HepG2 (cell line): ENCODE data around the gene ASPRV1. TPM values are rescaled to one million over a fixed set of nuclear protein-coding genes. Genes with fewer than 3 reads are reported as not detected.

ENCODE experiments used
- BCLAF1 ChIP-seq: fragments of 450-650 bp; IDR thresholded peaks from 2 replicates; pipeline ENCODE4 v1.6.1; 2017; ENCODE audit warnings: mild to moderate bottlenecking
- DDIT3 ChIP-seq: sonication (generic); formaldehyde crosslinking; IDR thresholded peaks from 2 replicates; pipeline ENCODE4 v1.4.0; 2020; ENCODE audit warnings: mild to moderate bottlenecking, missing genetic modification reagents
- FOSL2 ChIP-seq: sonication (generic); formaldehyde crosslinking; IDR thresholded peaks from 2 replicates; pipeline ENCODE4 v1.4.0; 2020; ENCODE audit warnings: missing genetic modification reagents
- FOXP1 ChIP-seq, 2 experiments: fragments of 450-650 bp in 1 of 2; IDR thresholded peaks; 2 replicates each; pipeline ENCODE4 v1.6.1; 2017 to 2018; ENCODE audit warnings: antibody characterized with exemption in 1 of 2
- HNF1B ChIP-seq: sonication (generic); formaldehyde crosslinking; IDR thresholded peaks from 2 replicates; pipeline ENCODE4 v1.5.1; 2020; ENCODE audit warnings: mild to moderate bottlenecking, moderate library complexity, missing genetic modification reagents
- HNRNPUL1 ChIP-seq: fragments of 200-400 bp; formaldehyde crosslinking; IDR thresholded peaks from 2 replicates; pipeline ENCODE4 v1.6.1; 2017; ENCODE audit warnings: low read depth, mild to moderate bottlenecking, low read length, moderate library complexity
- KLF16 ChIP-seq, 2 experiments: sonication (generic) in 1 of 2; formaldehyde crosslinking in 1 of 2; IDR thresholded peaks; 2 replicates each; pipeline versions ENCODE4 v1.6.1 to v1.8.0; 2016 to 2023; ENCODE audit warnings: missing genetic modification reagents in 2 of 2, missing compliant biosample characterization in 1 of 2
- KLF6 ChIP-seq: IDR thresholded peaks from 2 replicates; pipeline ENCODE4 v1.8.0; 2016; ENCODE audit warnings: missing biosample characterization, missing genetic modification reagents
- NCOR1 ChIP-seq: fragments of 200-600 bp; sonication (generic); IDR thresholded peaks from 2 replicates; pipeline ENCODE4 v1.7.0; 2017; ENCODE audit warnings: antibody characterized with exemption, low read length, borderline replicate concordance
- NFIC ChIP-seq: IDR thresholded peaks from 2 replicates; pipeline ENCODE4 v1.6.1; 2012; ENCODE audit warnings: mild to moderate bottlenecking, low read length, inconsistent platforms
- NR2F6 ChIP-seq, 2 experiments: IDR thresholded peaks; 2 replicates each; pipeline ENCODE4 v1.6.1; 2016; ENCODE audit warnings: antibody characterized with exemption in 1 of 2, mild to moderate bottlenecking in 1 of 2
- POGZ ChIP-seq: sonication (generic); formaldehyde crosslinking; IDR thresholded peaks from 2 replicates; pipeline ENCODE4 v1.4.0; 2020; ENCODE audit warnings: mild to moderate bottlenecking, missing genetic modification reagents
- RFXANK ChIP-seq: IDR thresholded peaks from 2 replicates; pipeline ENCODE4 v1.6.1; 2016
- SALL1 ChIP-seq: sonication (generic); formaldehyde crosslinking; IDR thresholded peaks from 2 replicates; pipeline ENCODE4 v1.8.0; 2022; ENCODE audit warnings: mild to moderate bottlenecking, missing genetic modification reagents
- USF2 ChIP-seq, 2 experiments: sonication (generic) in 1 of 2; formaldehyde crosslinking in 1 of 2; IDR thresholded peaks; 2 replicates each; pipeline versions ENCODE4 v1.5.1 to v1.6.1; 2011 to 2020; ENCODE audit warnings: borderline replicate concordance in 1 of 2, low read depth in 1 of 2, low read length in 1 of 2, mild to moderate bottlenecking in 1 of 2, missing genetic modification reagents in 1 of 2, moderate library complexity in 1 of 2
- ZFP36L1 ChIP-seq: sonication (generic); formaldehyde crosslinking; IDR thresholded peaks from 2 replicates; pipeline ENCODE4 v1.8.0; 2022; ENCODE audit warnings: mild to moderate bottlenecking, missing genetic modification reagents, moderate library complexity
- ZHX1 ChIP-seq: sonication (generic); formaldehyde crosslinking; IDR thresholded peaks from 2 replicates; pipeline ENCODE4 v1.8.1; 2022; ENCODE audit warnings: low read depth, mild to moderate bottlenecking, missing genetic modification reagents
- ZNF292 ChIP-seq: sonication (generic); formaldehyde crosslinking; IDR thresholded peaks from 2 replicates; pipeline ENCODE4 v1.8.1; 2022; ENCODE audit warnings: mild to moderate bottlenecking, low read depth, missing genetic modification reagents, borderline replicate concordance
- ZNF451 ChIP-seq: sonication (generic); formaldehyde crosslinking; IDR thresholded peaks from 2 replicates; pipeline ENCODE4 v1.5.0; 2020; ENCODE audit warnings: mild to moderate bottlenecking, missing genetic modification reagents
- polyA plus RNA-seq, 8 experiments: library from polyadenylated mRNA; depleted of rRNA in 3 of 8; stranded (reverse) in 7 of 8; unstranded in 1 of 8; fragments of >200 nt; fragmentation: Illumina TruSeq in 4 of 8; extraction: Trizol in 4 of 8; gene quantifications; 2 replicates each; pipeline versions ENCODE4 v1.2.1 to v1.2.3, GENCODE V29; 2011 to 2016; ENCODE audit warnings: low read depth in 4 of 8, missing spikeins in 1 of 8, mixed read lengths in 1 of 8; ENCODE audit not compliant: insufficient read depth in 1 of 8
- total RNA-seq, 5 experiments: library from RNA; depleted of rRNA; stranded (reverse); fragments of >200 nt; fragmentation: Illumina TruSeq; extraction: Trizol; gene quantifications; 2 replicates each; pipeline ENCODE4 v1.2.3, GENCODE V29; 2016; ENCODE audit warnings: low read depth in 1 of 5

ASPRV1 gene
- total and polyA plus RNA-seq, 2 of the 13 experiments (the other 11 are each of a cell fraction or from before 2014, with no cell fraction given) = 0.40 to 0.48 TPM

- TF ChIP-seq KLF16 (CRISPR knock-in tag; IDR thresholded peaks at IDR 0.05) = peak in 1 of 2 experiments; percentile 71; a peak in 1 of 4 replicates
- TF ChIP-seq KLF6 (CRISPR knock-in tag) = 0 out of 2 replicates have a peak, but pooled peaks have one; percentile 50
- TF ChIP-seq ZHX1 (CRISPR knock-in tag) = no peak
- peak; percentile 75; the same call in 1 of the 2 replicates for TF ChIP-seq NCOR1
- no peak for TF ChIP-seq BCLAF1
- TF ChIP-seq DDIT3 (CRISPR knock-in tag) = peak; percentile 47; the same call in 1 of the 2 replicates
- TF ChIP-seq HNF1B (CRISPR knock-in tag) = peak; percentile 26; the same call in 1 of the 2 replicates
- no peak for TF ChIP-seq USF2 (IDR thresholded peaks at IDR 0.05; ENCODE audit: low read depth, low read length)
- peak; percentile 40; the same call in 1 of the 2 replicates for TF ChIP-seq USF2 (CRISPR knock-in tag; IDR thresholded peaks at IDR 0.05; ENCODE audit: borderline replicate concordance)
- TF ChIP-seq RFXANK = no peak
- no peak for TF ChIP-seq HNRNPUL1
- no peak for TF ChIP-seq FOXP1 (IDR thresholded peaks at IDR 0.05)
- TF ChIP-seq FOXP1 (CRISPR knock-in tag; IDR thresholded peaks at IDR 0.05) = peak; percentile 46; the same call in 1 of the 2 replicates
- no peak for TF ChIP-seq ZFP36L1 (CRISPR knock-in tag)
- peak; percentile 32; the same call in 1 of the 2 replicates for TF ChIP-seq NR2F6 (IDR thresholded peaks at IDR 0.05)
- peak; percentile 7; the same call in 1 of the 2 replicates for TF ChIP-seq NR2F6 (CRISPR knock-in tag; IDR thresholded peaks at IDR 0.05)
- peak; percentile 39; the same call in 1 of the 2 replicates for TF ChIP-seq SALL1 (CRISPR knock-in tag)
- peak; percentile 63 for TF ChIP-seq FOSL2 (CRISPR knock-in tag)
- TF ChIP-seq ZNF292 (CRISPR knock-in tag) = 0 out of 2 replicates have a peak, but pooled peaks have one; percentile 31
- peak; percentile 58; the same call in 1 of the 2 replicates for TF ChIP-seq POGZ (CRISPR knock-in tag)
- TF ChIP-seq ZNF451 (CRISPR knock-in tag) = no peak
- TF ChIP-seq NFIC = no peak
Observed at GRCh38 chr2:69926849-69927515, 34.4 kb downstream of the ASPRV1 start (continued).
